HK-2 (cell line): ENCODE measurements around the gene RNPS1.

Experiments used
- DNase-seq: peaks from one replicate; pipeline ENCODE4 v3.0.0-alpha.2; 2018; ENCODE audit not compliant: unreplicated experiment

Gene RNPS1

DNA sequence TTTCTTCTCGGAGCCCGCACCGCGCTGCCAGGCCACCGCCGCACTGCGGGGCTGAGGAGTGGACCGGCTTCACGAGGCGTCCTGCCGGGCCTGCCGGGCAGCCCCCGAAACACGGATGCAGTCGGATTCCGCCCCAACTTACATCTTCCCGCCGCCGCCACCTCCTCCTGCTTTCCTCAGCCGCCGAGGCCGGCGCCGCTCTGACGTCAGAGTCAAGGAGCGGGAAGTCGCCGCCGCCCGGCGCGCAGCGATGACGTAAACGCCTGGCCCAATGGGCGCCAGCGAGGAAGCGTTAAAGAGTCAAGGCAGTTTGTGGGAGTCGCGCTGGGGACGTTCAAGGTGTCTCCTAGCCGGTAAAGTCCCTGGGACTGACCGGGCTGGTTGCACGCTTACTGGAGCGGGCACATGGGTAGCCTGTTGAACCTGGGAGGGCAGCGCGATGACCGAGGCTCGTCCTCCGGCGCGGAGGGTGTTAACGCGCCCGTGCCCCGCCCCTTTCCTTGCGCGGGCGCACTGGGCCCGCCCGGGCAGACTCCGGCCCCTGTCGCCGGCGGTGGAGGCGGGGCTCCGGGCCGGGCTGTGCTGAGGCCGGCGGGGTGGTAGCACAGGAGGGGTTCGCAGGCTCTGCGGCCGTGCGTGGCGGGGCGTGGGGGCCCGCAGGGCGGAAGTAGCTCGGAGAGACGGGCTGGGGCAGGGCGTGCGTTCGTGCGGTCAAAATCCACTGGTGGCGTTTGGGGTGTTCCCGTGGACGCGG, at the start of gene RNPS1:
TSS of gene RNPS1 (minus strand) at position 214 of the 754 bp plus-strand sequence. CDS start 3,483 bp downstream, outside the sequence.
- peak; percentile 89 for DNase-seq

GRCh38 chr16:2317231-2318020, 49.5 kb upstream of the RNPS1 start:
- DNase-seq, result no peak

GRCh38 chr16:2308089-2308962, 40.4 kb upstream of the RNPS1 start:
- DNase-seq, result no peak

DNA sequence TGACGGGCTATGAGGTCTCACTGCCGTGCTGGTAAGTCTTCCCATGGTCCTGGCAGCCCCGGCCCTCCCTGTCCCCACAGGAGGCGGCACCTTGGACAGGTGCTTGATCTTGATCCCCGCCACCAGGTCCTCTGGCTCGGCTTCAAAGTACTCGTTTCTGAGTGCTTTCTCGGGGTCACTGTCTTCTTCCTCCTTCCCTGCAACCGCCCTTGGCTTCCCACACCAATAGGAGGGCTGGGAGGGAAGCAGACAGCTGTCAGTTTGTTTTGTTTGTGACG, 31.9 kb upstream of the RNPS1 start:
- DNase-seq, result no peak

GRCh38 chr16:2299121-2299914, 31.4 kb upstream of the RNPS1 start:
- DNase-seq, result no peak

DNA sequence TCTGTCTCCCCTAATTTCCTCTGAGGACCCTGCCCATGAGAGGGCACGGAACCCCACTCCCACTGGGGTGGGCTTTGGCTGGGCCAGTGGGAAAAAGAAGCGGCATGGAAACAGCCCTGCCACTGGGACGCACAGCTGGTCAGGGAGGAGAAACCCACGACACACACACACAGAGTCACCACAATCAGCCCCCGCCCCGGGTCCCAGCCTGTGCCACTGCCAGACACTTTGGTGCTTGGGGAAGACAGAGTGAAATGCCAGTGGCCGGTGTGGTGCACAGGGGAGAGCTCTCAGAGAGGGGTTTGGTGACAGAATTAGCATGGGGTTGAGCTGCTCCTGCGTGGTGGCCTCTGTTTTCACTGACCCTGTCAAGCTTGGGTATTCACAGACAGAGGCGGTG, 30.7 kb upstream of the RNPS1 start:
- DNase-seq, result no peak

GRCh38 chr16:2297506-2297860, 29.6 kb upstream of the RNPS1 start:
- no peak for DNase-seq

DNA sequence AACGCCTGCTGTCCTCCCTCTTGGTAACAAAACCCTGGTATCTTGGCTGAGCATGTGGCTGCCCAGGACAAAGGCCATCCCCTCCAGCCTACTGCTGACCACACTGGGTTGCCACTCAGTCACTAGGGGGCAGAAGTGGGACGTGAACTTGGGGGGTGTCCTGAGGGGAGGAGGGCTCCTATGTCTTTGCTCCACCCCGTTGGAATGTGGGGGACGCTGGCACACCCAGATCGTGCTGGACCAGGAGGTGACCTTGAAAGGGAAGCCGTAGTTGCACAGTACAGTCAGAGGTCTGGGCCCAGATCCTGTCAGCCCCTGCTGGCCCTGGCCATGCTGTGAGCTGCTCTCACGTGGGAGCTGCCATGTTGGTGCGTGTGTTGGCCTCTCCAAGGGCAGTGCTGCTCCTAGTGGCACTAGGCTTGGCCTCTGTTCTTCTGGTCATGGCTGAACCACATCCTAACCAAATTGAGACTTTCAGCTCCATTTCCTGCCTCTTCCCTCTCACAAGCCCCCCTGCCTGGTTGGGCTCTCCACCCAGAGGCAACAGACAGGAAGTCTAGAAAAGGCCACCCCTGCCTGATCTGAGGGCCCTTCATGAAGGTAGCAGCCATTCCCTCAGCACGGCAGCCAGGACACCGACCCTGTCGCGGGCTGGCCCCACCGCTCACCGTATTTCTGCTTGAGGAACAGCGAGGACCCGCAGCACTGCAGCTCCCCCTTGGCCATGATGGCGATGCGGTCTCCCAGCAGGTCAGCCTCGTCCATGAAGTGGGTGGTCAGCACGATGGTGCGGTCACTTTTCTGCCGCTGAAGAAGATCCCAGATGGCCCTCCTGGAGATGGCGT, 29.0 kb upstream of the RNPS1 start:
- no peak for DNase-seq

DNA sequence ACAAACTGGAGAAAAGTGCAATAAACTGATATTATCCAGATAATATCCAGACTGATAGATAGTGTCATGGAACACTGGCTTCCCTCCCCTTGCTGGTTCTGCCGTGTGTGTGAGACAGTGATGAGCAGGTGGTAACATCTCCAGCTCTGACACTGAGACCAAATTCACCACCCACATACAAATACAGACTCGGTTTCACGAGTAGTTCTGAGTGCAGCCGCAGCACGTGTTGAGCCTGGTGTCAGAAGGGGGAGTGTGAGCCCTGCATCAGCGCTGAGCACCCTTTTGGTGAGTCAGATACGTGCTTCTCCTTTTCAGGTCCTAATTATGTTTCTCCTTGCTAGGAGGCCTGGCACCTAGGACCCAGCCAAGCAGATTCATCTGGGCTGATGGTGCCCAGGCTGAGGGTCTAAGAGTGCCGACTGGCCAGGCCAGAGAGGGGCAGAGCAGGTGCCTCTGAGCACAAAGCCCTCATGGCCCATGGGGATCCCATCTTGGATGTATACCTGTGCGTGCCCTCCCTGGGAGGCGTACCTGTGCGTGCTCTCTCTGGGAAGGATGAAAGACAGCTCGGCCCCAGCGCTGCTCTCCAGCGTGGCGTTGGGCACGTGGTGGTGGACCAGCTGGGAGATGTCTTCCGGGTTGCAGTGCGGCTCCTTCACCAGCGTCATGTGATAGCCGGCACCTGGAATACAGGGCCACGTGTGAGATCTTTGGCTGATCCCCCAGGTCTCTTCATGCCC, 27.3 kb upstream of the RNPS1 start:
- DNase-seq, result no peak

DNA sequence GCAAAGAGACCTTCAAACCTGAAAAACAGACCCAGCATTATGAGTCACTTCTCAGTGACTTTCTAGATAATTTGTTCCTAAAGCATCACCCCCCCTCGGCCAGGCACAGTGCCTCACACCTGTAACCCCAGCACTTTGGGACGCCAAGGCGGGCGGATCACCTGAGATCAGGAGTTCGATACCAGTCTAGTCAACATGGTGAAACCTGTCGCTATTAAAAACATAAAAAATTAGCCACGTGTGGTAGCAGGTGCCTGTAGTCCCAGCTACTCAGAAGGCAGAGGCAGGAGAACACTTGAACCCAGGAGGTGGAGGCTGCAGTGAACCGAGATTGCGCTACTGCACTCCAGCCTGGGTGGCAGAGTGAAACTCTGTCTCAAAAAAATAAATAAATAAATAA, 24.3 kb upstream of the RNPS1 start:
- DNase-seq, result no peak

GRCh38 chr16:2289282-2289681, 21.4 kb upstream of the RNPS1 start:
- no peak for DNase-seq

DNA sequence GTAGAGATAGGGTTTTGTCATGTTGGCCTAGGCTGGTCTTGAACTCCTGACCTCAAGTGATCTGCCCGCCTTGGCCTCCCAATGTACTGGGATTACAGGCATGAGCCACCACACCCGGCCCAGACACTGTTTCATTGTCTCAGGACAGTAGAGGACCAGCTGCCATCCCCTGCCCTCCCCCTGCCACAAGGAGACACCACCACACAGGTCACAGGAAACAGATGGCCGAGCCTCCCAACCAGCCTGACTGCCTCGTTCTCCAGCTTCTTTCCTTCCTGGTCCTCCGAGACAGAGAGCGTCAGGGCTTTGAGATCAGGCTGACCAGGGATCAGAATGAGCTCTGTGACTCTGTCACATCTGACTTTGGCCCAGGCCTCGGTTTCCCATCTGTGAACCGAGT, 20.8 kb upstream of the RNPS1 start:
- DNase-seq, result no peak

DNA sequence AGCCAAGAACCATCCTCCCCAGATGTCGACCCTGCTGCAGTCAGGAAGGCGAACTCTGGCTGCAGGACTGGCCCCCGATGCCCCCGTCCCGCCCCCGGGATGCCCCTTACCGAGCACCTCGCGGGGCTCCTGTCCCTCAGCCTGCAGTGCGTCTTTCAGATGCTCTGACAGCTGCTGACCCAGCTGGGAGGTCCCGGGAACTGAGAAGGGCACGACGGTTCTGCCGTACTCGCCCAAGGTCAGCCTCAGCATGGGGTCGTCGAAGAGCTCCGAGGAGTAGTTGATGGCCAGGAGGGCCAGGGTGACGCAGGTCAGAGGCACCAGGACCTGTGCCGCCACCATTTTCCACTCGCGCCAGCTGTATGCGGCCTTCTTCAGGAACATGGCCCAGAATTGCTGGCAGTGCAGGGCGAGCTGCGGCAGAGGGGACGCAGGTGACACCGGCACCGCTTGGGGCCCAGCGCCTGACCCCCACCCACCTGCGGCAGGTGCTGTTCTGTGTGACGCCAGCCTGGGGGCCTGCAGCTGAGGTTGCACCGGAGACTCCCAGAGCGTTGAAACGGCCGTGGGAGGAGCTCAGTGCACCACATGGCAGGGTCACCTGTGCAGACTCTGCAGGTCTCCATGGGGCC, 20.1 kb upstream of the RNPS1 start:
- no peak for DNase-seq

DNA sequence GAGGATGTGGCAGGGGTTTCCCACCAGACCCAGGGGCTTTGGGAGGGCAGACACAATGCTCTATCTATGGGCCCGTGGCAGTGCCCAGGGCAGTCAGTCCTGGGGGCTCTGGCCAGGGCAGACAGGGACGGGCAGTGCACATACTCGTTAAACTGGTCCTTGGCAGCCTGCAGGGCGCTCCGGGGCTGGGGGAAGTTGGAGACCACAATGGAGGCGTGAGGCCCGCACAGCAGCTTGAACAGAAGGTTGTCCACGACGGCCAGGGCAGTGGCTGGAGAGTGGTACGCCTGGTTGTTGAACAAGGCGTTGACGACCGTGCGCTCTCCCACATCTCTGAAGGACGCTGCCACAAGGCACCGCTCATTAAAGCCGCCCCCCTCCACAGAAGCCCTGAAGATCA, 18.6 kb upstream of the RNPS1 start:
- DNase-seq, result no peak

- DNase-seq, result no peak
Measured at GRCh38 chr16:2285731-2286191, 17.8 kb upstream of the RNPS1 start.

DNA sequence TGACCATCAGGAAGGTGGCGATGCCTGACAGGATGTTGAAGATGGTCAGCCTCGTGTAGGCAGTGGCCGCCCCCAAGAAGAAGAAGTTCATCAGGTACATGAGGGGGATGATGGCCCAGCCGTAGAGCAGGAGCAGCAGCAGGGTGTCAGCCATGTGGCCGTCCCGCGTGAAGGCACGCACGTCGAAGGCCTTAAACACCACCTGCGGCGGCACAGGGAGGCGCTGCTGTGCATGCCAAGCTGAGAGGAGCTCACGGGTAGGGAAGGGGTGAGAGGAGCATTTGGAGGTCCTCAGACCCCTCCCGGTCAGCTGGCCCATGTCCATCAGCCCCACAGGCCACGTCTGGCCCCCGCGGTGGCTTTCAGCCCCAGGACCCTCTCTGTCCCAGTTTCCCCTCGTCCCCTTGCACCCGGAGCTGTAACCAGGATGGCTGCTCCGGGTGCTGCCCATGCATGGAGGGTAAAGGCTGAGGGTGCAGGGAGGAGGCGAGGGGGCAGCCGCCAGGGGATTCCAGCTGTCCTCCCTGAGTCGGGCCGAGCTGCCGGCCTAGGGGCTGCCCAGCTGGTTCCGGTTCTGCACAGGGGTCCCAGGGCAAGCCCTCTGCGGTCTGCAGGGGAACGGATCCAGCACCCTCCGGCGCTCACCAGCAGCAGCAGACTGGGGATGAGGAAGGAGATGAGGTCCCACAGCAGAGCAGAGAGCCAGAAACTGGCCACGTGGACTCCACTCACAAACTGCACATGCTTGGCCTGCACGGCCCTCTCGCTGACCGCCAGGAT, 17.1 kb upstream of the RNPS1 start:
- no peak for DNase-seq

DNA sequence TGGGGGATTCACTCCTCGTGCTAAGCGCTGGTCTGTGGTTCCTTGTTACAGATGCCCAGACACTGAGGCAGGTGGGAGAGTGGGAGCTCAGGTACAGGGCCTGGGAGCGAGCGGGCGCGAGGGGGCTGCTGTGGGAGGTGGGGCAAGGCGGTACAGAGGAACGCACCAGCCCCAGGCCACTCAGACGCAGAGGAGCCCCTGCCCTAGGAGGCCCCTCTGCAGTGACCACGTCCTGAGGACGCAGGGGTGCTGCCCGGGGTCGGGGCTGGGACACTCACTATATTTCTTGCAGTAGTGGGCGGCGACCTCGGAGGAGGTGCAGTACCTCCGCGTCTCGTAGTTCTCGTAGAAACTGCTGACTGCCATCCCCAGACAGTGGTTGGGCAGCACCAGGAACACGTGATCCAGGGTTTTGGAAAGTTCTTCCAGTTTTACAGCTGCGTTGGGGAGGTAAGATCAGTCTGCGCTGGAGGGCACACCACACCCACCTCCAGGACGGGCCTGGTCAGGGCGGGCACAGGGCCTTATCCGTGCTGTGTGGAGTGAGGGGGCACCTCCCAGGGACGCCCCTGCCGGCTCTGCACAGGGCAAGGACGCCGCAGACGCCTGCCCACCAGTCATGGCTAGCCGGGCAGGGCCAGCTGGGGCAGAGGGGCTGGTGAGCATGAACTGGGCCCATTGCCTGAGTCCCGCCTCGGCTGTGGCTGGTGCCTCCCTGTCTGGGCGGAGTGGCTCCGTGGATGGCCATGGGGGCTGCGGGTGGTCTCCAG, 16.3 kb upstream of the RNPS1 start:
- no peak for DNase-seq
